ENCODE measurements around the gene MVB12B. TPM values are rescaled to one million over a fixed set of nuclear protein-coding genes. Genes with fewer than 3 reads are reported as not detected.

Gene MVB12B
- total RNA-seq, 1 donor from 2014 or later = 2.5 TPM

- ATAC-seq = no peak
Observed at GRCh38 chr9:126432659-126433058, 106.0 kb downstream of the MVB12B start.

- ATAC-seq = no peak
Observed at GRCh38 chr9:126435105-126435504, 108.5 kb downstream of the MVB12B start.

- no peak for ATAC-seq
Observed at GRCh38 chr9:126435626-126436025, 109.0 kb downstream of the MVB12B start.

- no peak for ATAC-seq
Observed at GRCh38 chr9:126436545-126437267, 110.1 kb downstream of the MVB12B start.

GRCh38 chr9:126437268-126437666 is 110.6 kb downstream of the MVB12B start:
- no peak for ATAC-seq

GRCh38 chr9:126437701-126438100 is 111.1 kb downstream of the MVB12B start:
- ATAC-seq = no peak

GRCh38 chr9:126438741-126439401 is 112.2 kb downstream of the MVB12B start:
- ATAC-seq = no peak

GRCh38 chr9:126439402-126439765 is 112.8 kb downstream of the MVB12B start:
- ATAC-seq = no peak

GRCh38 chr9:126439883-126440653 is 113.4 kb downstream of the MVB12B start:
- ATAC-seq = no peak

GRCh38 chr9:126440940-126441339 is 114.3 kb downstream of the MVB12B start:
- peak; percentile 62 for ATAC-seq

GRCh38 chr9:126442636-126443035 is 116.0 kb downstream of the MVB12B start:
- no peak for ATAC-seq

GRCh38 chr9:126443144-126443543 is 116.5 kb downstream of the MVB12B start:
- ATAC-seq = no peak

- no peak for ATAC-seq
Observed at GRCh38 chr9:126448136-126448535, 121.5 kb downstream of the MVB12B start.

- no peak for ATAC-seq
Observed at GRCh38 chr9:126448865-126449577, 122.4 kb downstream of the MVB12B start.

- ATAC-seq = no peak
Observed at GRCh38 chr9:126449725-126450667, 123.4 kb downstream of the MVB12B start.

GRCh38 chr9:126450668-126451205 is 124.1 kb downstream of the MVB12B start:
- ATAC-seq = no peak

GRCh38 chr9:126451316-126451885 is 124.8 kb downstream of the MVB12B start:
- ATAC-seq = no peak

GRCh38 chr9:126452106-126452505 is 125.5 kb downstream of the MVB12B start:
- no peak for ATAC-seq

- ATAC-seq = no peak
Observed at GRCh38 chr9:126453156-126453963, 126.7 kb downstream of the MVB12B start.

- no peak for ATAC-seq
Observed at GRCh38 chr9:126454215-126454614, 127.6 kb downstream of the MVB12B start.

Data from esophagus mucosa (tissue), 1 donor.